ENCODE results near the gene XRN1.
"Not testable (repeated sequence)": the region's sequence is repeated elsewhere in the genome, so short reads cannot be mapped to it uniquely, and the experiment has no call there.

The XRN1 gene

DNA sequence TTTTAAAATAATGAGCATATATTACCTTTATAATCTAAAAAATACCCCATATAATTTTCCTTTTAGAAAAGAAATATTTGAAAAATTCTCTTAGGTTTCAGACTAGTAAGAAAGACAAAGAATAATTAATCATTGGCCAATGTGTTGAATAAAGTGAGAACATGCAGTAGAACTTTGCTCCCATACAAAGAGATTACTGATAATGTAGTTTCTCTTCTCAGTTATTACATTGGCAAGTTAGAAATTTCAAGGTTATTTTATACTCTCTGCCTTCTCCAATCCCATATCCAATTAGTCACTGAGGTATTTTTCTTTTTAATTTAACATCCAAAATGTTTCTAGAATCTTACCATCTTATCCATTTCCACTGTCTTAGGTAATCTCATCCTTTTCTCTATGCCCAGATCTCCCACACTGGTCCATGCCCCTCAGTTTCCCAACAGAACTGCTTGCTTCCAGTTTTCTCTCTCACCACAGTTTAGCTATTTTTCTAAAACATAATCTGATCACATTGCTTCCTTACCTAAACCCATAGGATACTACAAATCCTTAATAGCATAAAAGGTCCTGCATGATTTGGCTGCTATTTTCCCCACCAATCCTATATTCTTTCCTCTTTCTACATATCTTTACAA is 10.8 kb downstream of the XRN1 start:
- DNase-seq = no peak

DNA sequence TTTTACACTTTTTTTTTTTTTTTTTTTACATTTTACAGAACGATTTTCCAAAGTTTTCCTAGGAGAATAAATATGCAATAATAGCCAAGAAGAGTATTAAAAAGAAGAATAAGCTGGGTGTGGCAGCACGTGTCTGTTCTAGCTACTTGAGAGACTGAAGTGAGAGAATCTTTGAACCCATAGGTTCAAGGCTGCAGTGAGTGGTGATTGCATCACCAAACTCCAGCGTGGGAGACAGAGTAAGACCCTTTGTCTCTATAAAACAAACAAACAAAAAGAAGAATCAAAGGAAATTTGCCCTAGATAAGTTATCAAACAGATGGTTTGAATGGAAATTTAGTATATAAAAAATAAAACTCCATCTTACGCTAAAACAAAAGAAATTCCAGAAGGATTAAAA is 13.3 kb downstream of the XRN1 start:
- no peak for DNase-seq

DNA sequence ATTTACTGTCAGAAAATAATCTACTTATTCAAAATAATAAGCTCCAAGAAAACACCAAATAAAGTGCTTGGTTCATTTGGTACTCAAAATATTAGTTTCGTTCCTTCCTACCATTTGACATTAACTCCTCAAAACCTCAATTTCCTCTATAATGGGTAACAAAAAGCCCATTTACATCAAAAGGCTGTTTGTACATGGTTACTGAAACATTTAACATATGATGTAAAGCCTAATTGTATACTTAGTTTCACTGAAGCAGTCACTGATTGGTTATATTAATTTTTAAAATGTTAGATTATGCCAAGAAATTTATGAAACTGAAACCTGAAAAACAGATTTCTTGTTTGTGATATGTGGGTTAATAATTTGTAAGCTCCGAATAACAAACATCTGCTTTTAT is 14.7 kb downstream of the XRN1 start:
- DNase-seq = no peak

DNA sequence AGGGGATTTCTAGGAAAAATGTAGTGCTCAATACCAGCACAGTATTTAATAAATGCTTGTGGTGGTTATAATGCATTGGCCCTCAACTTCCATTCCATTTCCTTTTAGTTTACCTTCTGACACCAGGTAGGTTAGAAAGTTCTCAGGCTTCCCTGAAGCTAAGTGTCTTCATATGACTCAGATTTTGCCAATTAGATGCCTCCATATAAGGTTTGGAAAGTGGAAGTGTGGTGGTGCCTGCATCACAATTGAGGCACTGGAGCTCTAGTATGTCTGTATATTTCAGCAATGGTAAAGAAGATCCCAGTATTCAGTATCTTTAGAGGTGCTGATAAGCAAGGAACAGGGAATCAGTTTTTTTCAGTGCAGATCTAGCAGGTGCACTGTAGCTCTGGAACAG is 18.3 kb downstream of the XRN1 start:
- no peak for DNase-seq

DNA sequence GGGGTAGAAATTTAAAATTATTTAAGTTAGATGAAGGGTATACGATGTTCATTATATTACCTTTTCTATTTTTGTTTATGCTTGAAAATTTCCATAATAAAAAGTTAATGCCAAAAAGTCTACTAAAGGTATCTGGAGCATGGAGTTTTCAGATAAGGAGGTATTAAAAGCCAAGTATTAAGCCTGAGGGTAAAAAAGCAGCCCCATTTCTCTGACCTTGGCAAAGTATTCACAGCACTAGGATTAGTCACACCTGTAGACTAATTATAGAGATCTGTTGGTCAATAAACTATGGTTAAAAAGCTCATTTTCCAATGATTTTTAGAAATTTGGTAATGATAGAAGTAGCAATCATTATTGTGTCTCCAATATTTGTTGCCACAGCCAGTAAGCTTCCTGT is 23.1 kb downstream of the XRN1 start:
- DNase-seq = no peak

DNA sequence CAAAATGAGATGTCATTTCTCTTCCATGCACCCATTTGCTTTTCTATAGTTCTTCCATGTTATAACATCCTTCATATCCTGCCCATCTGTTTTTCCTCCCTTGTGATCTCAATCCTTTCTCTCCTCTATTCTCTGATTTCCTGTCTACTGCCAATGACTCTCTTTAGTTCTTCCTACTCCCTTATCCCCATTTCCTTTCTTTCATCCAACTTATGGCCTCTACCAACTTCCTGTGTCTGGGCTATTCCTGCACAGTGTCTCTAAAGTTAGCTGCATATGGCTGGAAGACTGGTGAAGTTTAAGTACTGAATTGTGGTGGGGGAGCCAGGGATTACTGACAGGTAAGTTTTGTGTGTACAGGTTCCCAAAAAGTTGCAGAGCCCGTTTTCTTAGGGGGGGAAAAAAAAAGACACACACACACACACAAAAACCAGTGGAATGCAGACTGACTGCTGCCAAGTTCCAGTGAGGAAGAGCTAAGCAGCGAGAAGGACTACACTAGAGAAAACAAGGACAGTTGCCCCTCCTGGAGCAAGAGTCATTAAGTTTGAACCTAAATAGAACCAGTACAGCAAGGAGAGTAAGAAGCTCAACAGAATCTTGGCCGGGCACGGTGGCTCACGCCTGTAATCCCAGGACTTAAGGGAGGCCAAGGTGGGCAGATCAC is 28.8 kb downstream of the XRN1 start:
- no peak for DNase-seq

DNA sequence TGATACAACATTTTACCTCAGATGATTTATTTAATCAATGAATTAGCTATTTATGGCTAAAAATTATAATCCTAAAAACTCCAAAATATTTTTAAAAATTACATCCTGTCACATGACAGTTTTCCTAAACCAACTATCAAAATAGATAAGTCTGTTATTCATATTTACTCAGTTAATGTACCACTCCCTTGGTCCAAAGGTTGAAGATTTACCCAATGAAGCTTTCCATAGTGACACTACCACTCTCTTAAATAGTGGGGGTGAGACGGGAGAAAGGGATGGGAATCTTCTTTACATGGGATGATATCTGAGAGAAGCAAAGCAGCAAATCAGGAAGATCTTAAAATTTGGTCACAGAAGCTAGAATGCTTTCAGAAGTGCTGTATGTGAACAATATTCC is 30.5 kb downstream of the XRN1 start:
- no peak for DNase-seq

DNA sequence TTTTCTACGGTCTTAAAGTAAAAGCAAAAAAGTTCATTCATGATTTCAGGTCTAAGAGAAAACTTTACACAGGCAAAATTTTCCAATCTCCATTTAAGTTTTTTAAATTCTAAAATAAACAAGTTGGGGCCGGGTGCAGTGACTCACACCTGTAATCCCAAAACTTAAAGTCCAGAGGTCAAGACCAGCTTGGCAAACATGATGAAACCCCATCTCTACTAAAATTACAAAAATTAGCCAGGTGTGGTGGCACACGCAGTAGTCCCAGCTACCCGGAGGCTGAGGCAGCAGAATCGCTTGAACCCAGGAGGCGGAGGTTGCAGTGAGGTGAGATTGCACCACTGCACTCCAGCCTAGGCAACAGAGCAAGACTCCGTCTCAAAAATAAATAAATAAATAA is 47.3 kb downstream of the XRN1 start:
- not testable (repeated sequence) for DNase-seq

DNA sequence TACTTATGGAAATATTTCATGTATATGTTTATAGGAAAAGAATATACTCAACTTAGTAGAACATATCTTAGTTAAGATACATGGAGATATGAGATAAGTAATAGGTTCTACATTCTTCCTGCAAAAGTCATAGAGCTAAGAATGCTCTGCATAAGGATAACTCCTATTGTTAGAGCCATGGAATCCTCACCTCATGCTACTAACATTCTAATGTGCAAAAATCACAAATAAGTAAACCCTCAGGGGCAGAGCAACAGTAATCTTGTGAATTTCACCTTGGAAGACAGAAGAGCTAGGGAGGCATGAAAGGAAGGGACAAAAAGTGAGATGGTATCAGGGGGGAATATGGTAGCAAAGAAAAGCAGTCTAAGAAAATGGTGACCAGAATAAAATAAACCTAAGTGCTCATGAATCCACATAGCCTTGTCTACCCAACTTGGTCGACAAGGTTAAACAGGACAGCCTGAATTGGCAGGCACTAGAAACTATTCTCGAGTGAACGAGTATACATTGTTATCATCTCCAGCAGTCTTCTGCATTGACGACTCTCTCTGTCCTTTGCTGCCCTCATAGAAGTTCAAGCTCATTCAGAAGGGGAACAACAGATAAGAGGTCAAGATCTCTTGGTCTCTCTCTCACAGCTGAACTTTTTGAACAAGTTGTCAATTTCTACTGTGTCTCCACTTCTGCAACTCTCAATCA is 52.8 kb downstream of the XRN1 start:
- no peak for DNase-seq

DNA sequence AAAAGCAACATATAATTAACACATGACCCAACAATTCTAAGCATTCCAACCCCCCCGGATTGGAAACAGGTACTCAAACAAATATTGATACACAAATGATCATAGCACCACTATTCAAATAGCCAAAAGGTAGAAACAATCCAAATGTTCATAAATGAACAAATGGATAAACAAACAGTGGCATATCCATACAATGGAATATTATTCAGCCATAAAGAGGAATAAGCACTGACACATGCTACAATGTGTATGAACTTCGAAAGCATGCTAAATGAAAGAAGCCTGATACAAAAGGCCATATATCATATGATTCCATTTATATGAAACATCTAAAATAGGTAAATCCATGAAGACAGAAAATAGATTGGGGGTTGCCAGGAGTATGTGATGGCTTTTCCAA is 62.8 kb downstream of the XRN1 start:
- no peak for DNase-seq

DNA sequence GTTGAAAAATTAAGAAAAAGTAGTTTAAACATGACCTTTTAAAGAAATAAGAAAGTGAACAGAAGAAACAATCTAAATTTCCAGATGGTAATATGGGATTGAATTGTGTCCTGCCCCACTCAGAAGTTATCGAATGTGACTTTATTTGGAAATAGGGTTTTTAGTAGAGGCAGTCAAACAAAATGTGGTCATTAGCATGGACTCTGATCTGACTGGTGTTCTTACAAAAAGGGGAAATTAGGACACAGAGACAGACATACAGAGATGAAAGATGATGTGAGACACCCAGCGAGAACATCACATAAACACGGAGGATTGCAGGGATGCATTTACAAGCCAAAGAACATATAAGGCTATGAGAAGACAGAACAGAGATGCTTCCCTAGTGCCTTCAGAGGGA is 73.2 kb downstream of the XRN1 start:
- no peak for DNase-seq

DNA sequence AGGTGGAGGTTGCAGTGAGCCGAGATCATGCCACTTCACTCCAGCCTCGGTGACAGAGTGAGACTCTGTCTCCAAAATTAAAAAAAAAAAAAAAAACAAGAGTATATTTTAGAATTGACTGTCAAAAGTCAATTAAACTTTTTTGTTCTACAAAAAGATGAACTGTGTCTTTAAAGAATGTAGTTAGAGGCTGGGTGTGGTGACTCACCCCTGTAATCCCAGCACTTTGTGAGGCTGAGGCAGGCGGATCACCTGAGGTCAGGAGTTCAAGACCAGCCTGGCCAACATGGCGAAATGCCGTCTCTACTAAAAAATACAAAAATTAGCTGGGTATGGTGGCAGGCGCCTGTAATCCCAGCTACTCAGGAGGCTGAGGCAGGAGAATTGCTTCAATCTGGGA is 78.3 kb downstream of the XRN1 start:
- not testable (repeated sequence) for DNase-seq

DNA sequence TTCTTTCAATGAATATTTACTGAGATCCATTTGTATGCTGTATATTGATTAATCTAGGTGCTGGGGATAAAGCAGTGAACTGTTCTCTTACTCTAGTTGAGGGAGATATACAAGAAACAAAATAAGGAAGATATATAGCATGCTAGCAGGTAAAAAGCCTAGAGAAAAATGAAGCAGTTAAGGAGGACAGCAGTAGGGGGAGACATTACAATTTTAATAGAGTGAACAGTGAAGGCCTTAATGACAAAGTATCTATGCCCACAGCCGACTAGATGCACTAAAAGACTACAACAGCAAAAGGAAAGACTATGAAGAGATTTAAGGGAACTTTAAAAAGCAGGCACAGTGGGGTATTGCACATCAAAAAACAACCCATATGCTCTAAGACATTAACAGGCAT is 81.4 kb downstream of the XRN1 start:
- DNase-seq = peak; percentile 8

DNA sequence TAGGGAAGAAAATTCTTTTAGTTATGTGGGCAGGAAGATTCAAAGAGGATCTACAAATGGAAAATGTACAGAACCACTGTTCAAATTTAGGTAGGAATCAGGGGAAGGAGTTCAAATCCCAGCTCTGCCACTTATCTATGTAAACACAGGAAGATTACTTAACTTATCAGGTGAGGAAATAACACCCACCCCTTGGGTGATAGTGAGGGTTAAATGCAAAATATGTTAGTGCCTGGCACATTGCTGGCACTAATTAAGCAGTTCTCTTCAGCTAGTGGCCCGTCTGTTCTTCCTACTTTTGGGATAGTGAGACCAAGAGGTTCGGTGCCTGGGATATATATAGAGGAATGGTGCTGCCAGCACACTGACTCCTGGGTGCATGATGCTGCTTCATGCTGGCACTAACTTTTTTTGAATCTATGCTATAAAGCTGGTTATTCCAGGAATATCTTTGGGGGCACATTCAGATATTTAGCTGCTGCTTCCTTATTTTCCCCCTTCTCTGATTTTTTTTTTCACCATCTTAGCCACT is 83.8 kb downstream of the XRN1 start:
- DNase-seq = no peak

DNA sequence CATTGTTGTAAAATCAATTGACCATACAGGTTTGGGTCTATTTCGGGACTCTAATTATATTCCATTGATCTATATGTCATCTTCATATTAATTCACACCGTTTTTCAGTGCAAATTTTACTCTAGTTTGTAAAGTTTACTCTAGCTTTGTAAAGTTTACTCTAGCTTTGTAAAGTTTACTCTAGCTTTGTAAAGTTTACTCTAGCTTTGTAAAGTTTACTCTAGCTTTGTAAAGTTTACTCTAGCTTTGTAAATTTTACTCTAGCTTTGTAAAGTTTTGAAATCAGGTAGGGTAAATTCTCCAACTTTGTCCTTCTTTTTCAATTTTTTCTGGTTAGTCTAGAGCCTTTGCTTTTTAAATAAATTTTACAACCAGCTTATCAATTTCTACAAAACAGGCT is 84.4 kb downstream of the XRN1 start:
- not testable (repeated sequence) for DNase-seq

DNA sequence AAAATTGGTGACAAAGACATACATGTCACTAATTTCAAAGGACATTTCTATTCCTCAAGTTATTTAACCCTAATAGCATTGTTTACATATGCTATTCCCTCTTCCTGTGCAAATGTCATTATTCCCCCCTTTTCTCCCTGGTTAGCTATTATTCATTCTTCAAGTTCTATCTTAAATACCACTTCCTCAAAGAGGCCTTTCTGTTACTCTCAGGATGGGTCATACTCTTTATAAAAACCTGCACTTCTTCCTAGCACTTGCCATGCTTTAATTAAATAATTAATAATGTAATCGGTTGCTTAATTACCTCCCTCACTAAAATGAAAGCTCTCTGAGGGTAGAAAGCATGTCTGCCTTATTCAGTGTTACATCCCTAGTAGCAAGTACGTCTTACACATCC is 88.5 kb downstream of the XRN1 start:
- no peak for DNase-seq

DNA sequence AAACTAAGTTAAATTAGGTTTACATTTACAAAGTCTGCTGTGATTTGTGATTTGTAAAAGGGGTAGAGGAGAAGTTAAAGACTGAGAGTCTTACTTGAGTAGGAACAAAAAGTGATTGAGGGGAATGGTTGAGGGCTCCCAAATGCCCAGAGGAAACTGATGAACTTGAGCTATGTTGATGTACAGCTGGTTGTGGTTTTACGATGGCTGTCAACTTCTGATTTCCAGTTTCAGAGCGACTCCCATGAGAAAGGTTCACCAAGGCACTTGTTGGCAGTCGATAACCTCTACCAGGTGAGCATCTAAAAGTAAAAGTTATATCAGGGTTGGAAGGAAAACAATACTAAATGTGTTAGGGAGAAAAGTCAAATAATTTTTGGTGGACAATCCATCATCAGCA is 91.0 kb downstream of the XRN1 start:
- DNase-seq = no peak

DNA sequence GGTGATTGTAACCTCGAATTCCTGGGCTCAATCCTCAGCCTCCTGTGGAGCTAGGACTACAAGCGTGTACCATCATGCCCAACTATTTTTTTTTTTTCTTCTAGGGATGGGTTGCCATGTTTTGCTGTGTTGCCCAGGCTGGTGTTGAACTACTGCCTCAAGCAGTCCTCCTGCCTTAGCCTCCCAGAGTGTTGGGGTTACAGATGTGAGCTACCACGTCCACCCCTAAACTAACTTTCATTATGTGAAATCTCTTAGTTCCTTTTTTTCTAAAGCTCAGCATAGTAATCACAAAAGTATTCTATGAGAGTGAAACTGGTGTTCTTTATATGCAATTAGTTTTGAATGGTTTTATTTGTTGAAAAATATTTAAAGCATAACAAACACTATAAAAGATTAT is 92.1 kb downstream of the XRN1 start:
- DNase-seq = no peak

DNA sequence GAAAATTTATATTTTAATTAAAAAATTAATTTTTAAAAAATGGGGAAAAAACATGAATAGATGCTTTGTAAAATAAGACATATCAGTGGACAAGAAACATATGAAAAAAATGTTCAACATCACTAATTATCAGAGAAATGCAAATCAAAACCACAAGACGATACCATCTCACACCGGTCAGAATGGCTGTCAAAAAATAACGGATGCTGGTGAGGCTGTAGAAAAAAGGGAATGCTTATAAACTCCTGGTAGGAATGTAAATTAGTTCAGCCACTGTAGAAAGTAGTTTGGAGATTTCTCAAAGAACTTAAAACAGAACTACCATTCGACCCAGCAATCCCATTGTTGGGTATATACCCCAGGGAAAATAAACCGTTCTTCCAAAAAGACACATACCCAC is 93.8 kb downstream of the XRN1 start:
- DNase-seq = no peak

DNA sequence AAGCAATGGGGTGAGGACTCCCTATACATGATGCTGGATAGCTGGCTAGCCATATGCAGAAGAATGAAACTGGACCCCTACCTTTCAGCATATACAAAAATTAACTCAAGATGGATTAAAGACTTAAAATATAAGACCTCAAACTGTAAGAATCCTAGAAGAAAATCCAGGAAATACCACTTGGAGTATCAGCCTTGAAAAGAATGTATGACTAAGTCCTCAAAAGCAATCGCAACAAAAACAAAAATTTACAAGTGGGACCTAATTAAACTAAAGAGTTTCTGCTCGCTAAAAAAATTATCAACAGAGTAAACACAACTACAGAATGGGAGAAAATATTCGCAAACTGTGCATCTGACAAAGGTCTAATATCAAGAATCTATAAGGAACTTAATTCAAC is 94.3 kb downstream of the XRN1 start:
- no peak for DNase-seq

DNA sequence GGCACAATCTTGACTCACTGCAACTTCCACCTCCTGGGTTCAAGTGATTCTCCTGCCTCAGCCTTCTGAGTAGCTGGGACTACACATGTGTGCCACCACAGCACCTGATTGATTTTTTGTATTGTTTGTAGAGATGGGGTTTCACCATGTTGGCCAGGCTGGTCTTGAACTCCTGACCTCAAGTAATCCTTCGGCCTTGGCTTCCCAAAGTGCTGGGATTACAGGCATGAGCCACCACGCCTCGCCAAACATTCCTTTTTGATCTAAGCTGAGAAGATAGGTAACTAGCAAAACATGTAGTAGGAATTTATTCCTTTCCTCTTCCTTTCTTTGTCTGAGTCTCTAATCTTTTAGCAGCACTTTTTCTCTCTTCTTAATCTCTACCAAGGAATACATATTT is 95.1 kb downstream of the XRN1 start:
- not testable (repeated sequence) for DNase-seq

DNA sequence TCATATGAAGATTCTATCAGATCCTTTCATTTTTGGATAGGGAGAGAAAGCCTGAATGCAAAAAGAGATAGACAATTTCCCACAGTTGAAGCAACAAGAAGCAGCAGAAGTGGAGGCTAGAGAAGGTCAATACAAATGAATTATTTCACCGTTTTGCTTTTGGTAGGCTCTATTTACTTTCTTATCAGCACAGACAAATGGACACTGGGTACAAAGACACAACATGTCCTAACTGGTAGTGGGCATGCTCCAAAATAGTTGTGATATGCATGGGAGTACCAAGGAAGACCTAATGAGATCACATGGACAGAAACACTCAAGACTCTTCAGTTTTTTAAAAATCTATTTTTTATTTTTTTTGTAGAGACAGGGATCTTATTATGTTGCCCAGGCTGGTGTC is 99.4 kb downstream of the XRN1 start:
- DNase-seq = no peak

DNA sequence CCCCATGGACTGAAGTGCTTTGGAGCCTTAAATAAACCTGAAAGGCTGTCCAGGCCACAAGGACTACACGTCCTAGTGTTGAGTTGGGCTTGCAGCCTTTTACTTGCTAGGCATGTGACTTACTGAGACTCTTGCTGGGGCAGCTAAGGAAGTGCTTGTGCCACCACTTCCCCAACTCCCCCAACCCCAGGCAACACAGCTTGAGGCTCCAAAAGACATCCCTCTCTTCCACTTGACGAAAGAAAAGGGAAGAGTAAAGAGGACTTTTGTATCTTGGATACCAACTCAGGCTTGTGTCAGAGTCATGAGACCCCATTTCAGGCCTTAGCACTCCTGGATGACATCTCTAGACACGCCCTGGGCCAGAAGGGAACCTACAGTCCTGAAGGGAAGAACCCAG is 109.8 kb downstream of the XRN1 start:
- no peak for DNase-seq

DNA sequence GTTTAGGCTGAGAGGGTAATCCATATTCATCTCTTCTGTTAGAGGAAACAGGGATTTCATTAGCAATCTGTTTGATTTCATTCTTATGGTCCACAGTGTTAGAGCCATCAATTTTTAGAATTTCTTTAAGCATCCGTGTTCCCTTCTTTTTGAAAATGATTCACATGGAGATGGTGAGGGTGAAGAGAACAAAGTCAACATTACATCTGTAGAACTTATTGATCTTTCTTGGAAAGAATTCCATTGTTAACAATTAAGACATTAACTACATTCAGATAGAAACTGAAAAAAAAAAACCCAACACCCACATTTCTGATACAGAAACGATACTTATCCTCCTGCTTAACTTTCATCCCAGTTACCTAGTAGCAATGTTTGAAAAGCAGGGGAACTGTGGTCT is 115.4 kb downstream of the XRN1 start:
- no peak for DNase-seq

Data from COR-L47 (cell line).